GM12865 (cell line): ENCODE measurements around the gene RASSF8.

Experiments used
- DNase-seq: peaks from one replicate; pipeline ENCODE4 v3.0.0; 2010; ENCODE audit warnings: low read depth
- H3K4me3 ChIP-seq: 2 replicates; pipeline ENCODE4 v1.5.1; 2011; ENCODE audit warnings: mild to moderate bottlenecking, low read depth, low read length, control low read depth
- CTCF ChIP-seq: IDR thresholded peaks from 2 replicates; pipeline ENCODE4 v1.5.1; 2011; ENCODE audit warnings: low read length, control low read depth, low read depth, inconsistent platforms; ENCODE audit not compliant: insufficient read depth; ENCODE audit errors: missing control alignments

Gene RASSF8

GRCh38 chr12:26037615-26038220, 79.2 kb downstream of the RASSF8 start:
- no peak for DNase-seq
- no peak for TF ChIP-seq CTCF
- no peak overlapping the region for H3K4me3 ChIP-seq

- no peak overlapping the region for H3K4me3 ChIP-seq
- no peak for DNase-seq
- no peak for TF ChIP-seq CTCF
Measured at GRCh38 chr12:26042645-26043044, 84.2 kb downstream of the RASSF8 start.

GRCh38 chr12:26043135-26044006, 84.9 kb downstream of the RASSF8 start:
- no peak for TF ChIP-seq CTCF
- no peak overlapping the region for H3K4me3 ChIP-seq
- no peak for DNase-seq

- TF ChIP-seq CTCF: no peak
- no peak overlapping the region for H3K4me3 ChIP-seq
- DNase-seq: no peak
Measured at GRCh38 chr12:26044007-26044394, 85.5 kb downstream of the RASSF8 start.

- H3K4me3 ChIP-seq: no peak overlapping the region
- no peak for TF ChIP-seq CTCF
- no peak for DNase-seq
Measured at GRCh38 chr12:26044592-26044991, 86.1 kb downstream of the RASSF8 start.

GRCh38 chr12:26046203-26046602, 87.7 kb downstream of the RASSF8 start:
- TF ChIP-seq CTCF: no peak
- H3K4me3 ChIP-seq: no peak overlapping the region
- DNase-seq: no peak
